Fibroblast of mammary gland (primary cell): ENCODE data around the gene NKPD1.

Experiments
- DNase-seq: peaks from one replicate; pipeline ENCODE4 v3.0.0-alpha.2; 2010; ENCODE audit warnings: low read depth
- H3K4me3 ChIP-seq: 2 replicates; pipeline ENCODE4 v1.5.1; 2011; ENCODE audit warnings: low read depth, mild to moderate bottlenecking, low read length, moderate library complexity; ENCODE audit not compliant: control insufficient read depth
- TF ChIP-seq, protein P1 (sequence below): conservative IDR thresholded peaks from 2 replicates; pipeline ENCODE4 v1.5.1; 2011; ENCODE audit warnings: low read depth, low read length, inconsistent platforms; ENCODE audit not compliant: control insufficient read depth, insufficient read depth

Gene NKPD1

DNA sequence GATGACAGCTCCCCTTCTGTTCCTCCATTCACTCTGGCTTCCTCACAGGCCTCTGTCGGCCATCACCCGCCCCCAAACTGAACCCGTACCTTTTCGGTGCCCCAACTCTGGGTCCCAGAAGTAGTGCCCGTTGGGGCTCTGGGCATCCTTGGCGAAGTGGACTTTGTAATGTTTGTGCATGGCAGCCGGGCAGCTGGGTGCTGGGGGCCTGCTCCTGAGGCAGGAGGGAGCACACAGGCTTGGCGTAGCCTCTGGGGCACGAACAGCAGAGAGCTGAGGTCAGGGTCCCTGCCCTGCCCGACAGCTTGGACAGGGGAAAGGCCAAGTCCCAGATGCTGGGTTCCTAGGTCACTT is 834 bp downstream of the NKPD1 start:
- H3K4me3 ChIP-seq: no peak overlapping the region
- DNase-seq: no peak
- TF ChIP-seq, protein P1, sequence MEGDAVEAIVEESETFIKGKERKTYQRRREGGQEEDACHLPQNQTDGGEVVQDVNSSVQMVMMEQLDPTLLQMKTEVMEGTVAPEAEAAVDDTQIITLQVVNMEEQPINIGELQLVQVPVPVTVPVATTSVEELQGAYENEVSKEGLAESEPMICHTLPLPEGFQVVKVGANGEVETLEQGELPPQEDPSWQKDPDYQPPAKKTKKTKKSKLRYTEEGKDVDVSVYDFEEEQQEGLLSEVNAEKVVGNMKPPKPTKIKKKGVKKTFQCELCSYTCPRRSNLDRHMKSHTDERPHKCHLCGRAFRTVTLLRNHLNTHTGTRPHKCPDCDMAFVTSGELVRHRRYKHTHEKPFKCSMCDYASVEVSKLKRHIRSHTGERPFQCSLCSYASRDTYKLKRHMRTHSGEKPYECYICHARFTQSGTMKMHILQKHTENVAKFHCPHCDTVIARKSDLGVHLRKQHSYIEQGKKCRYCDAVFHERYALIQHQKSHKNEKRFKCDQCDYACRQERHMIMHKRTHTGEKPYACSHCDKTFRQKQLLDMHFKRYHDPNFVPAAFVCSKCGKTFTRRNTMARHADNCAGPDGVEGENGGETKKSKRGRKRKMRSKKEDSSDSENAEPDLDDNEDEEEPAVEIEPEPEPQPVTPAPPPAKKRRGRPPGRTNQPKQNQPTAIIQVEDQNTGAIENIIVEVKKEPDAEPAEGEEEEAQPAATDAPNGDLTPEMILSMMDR: no peak

DNA sequence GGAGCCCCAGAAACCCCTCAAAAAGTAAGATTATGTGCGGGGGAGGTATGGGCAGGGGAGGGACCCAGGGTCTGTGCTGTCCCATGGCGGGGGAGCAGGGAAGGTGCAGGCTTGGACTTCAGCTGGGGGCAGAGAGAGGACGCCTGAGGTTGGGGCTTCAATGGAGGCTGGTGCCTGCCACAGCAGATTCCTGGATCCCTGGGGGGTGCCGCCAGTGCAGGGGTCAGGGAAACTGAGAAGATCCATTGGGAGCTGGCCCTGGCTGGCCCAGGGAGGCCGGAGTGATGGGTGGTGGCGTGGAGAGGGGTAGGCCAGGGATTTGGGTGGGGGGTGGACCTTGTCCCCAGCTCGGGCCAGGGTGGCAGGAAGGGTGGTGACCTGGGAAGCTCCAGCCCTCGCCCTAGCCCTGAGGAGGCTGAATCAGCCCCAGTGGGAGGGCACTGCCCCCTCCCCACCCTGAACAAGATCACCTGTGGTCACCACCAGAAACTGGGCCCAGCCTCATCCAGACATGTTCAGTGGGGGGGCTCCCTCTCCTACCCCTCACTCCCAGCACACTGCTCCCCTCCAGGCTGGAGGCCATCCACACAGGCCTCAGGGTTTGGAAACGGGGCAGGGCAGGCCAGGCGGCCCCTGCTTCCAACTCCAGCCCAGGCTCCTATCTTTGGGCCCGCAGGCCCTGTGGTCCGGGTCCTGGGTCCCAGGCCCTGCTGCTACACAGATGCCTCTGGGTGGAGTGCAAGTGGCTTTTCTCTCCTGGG is 1.4 kb downstream of the NKPD1 start:
- TF ChIP-seq, protein P1: no peak
- DNase-seq: no peak

DNA sequence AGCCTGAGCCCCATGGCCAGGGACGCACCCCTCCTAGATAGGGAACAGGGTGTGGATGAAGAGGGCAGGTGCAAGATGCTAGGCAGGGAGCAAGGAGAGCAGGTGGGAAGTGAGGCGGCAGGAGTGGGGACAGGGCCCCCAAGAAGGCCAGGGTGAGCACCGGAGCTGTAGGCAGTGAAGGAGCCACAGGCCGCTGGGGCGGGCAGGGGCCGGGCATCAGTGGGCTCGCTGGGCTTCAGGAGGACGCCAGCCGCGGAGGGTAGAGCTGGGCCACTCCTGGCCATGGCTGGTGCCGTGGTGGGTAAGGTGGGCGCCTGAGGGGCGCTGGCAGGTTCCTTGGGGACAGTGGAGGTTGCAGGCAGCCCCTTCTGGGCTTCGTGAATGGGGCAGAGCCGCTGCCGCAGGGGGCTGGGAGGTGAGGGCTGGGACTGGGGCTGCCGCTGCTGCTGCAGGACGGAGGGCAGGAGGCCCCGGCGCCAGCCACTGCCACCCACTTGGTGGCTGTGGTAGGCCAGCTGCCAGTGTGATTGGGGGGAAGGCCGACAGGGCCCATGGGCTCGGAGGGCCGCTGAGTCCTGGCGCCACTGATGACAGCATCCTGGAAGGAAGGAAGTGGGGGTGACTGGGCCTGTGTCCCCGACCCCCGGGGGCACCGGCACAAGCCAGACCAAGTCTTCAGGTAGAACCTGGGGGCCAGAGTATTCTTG is 2.1 kb downstream of the NKPD1 start:
- TF ChIP-seq, protein P1: no peak
- no peak overlapping the region for H3K4me3 ChIP-seq
- DNase-seq: no peak

More for the DNA sequence above, 1.4 kb downstream of the NKPD1 start:
- no peak overlapping the region for H3K4me3 ChIP-seq

DNA sequence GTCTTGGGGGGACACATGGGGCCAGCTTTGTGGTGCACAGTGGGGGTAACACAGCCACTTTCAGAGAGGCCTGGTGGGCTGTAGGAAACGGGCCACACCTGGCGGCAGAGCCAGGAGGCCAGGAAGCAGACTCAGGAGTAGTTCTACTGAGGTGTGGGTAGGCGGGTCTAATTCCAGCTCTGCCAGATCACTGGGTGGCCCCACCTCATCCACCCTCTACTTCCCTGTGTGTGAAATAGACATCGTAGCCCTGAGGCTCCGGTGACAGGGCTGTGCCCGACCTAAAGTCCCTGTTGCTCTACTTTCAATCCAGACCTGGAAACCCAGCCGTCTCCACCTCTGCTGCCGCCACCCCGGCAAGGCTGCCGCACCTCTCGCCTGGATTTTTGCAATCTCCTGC is 4.0 kb downstream of the NKPD1 start:
- TF ChIP-seq, protein P1: no peak
- H3K4me3 ChIP-seq: no peak overlapping the region
- no peak for DNase-seq

DNA sequence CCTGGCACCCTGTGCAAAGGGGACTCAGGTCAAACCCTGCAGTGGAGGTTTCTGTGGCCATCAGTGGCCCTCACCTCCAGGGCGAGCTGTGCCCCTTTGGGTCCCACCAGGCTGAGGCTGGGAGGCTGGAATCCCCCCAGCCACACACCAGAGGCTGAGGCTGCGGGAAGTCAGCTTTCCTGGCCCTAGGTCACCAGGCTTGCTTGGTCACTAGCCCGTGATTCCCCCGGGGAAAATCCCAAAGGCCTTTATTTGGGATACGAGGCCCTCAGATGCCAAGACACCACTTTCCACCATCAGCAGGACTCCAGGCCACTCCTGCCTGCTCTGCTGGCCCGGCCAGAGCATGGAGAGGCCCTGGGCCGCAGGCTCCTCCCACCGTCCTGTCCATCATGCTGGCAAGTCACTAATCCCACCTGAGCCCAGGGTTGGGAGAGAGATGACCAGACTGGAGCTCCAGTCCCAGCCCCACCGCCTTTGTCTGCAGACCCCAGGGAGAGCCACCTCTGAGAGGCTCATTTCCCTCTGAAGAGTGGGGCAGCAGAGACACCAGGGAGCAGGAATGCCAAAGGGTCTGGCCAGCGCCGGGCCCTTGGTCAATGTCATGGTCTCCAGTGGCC is 4.7 kb downstream of the NKPD1 start:
- TF ChIP-seq, protein P1: no peak
- H3K4me3 ChIP-seq: no peak overlapping the region
- no peak for DNase-seq

DNA sequence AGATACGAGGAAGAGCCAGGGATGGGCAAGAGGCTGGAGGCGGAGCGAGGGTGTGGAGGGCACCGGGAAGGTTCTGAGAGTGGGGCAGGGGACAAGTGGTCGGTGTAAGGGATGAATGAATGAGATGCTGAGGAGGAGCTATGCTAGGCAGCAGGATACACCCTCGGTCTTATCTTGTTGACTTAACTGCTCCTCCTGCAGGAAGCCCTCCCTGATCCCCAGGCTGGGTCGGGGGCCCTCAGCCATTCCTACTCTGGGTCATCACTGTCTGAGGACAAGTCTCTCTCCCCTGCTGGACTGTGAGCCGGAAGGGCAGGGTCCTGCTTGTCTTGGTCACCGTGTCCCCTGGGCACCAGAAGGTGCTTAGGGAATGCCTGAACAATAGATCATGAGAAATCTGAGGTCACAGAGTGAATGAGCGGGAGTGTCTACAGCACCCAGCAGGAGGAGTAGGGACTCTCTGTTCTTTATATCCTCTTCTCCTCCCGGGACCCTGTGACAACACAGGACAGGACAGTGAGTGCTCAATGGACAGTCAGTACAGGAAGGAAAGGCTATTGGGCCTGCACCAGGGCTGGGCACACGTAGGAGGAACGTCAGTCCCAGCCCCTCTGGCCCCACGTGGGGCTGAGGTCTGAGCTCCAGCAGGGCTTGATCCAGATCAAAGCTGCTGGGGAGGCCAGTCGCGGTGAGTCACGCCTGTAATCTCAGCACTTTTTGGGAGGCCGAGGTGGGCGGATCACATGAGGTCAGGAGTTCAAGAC is 6.5 kb downstream of the NKPD1 start:
- DNase-seq: peak; percentile 96
- TF ChIP-seq, protein P1: peak; percentile 23
- H3K4me3 ChIP-seq: peak overlapping the region; percentile 3
